GM04503 (cell line): ENCODE results near the gene SIRT6.
"Not testable (repeated sequence)": the region's sequence is repeated elsewhere in the genome, so short reads cannot be mapped to it uniquely, and the experiment has no call there.

Experiments used
- DNase-seq: peaks from one replicate; pipeline ENCODE4 v3.0.0-alpha.2; 2012; ENCODE audit warnings: low read depth

SIRT6 gene

DNA sequence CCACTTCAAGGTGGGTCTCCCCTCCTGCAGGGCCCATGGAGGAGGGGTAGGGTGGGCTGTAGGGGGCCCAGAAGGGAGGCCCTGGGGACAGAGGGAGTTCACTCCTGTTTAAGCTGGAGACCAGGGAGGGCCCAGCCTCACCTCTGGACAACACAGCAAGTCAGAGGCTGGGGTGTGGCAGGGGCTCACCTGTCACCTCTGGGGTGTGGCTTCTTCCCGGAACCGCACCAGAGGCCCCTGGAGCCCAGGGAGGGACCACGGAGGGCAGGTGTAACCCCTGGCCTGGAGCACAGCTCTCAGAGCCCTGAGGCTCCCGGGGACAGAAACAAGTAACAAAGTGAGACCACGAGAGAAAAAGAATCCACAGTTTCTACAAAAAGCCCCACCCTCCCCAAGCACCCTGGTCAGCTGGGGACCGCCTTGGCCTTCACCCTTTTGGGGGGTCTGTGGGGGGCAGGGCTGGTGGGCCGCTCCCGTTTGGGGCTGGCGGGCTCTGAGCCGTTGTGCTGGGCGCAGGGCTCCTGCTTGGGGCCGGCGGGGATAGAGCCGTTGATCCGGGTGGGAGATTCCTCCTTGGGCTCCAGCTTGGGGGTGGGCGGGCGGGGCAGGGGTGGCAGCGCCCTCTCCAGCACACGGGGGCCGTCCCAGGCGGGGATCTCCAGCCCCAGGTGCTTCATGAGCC lies 8.0 kb downstream of the SIRT6 start:
- no peak for DNase-seq

DNA sequence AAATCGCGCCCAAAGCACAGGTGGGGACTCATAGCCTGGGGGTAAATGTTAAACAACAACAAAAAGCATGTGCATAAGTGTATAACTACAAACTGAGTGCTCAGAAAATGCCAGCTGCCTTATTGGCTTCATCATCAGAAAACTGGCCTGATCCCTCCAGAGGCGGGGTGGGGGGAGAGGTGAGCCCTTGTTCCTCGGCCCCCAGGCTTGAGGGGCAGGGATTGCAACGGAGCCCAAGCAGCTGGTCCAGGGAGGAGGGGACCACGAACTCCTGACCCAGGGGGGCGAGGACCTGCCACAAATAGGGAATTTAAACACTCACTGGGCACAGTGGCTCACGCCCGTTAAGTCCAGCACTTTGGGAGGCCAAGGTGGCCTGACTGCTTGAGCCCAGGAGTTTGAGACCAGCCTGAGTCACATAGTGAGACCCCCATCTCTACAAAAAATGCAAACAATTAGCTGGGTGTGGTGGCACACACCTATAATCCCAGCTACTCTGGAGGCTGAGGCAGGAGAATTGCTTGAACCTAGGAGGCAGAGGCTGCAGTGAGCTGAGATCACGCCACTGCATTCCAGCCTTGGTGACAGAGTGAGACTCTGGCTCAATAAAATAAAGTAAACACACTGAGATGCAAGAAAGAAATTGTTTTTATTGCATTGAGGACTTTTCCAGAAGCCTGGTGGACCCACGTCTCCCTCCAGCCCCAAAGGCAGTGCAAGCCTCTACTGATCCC lies 8.7 kb downstream of the SIRT6 start:
- no peak for DNase-seq

DNA sequence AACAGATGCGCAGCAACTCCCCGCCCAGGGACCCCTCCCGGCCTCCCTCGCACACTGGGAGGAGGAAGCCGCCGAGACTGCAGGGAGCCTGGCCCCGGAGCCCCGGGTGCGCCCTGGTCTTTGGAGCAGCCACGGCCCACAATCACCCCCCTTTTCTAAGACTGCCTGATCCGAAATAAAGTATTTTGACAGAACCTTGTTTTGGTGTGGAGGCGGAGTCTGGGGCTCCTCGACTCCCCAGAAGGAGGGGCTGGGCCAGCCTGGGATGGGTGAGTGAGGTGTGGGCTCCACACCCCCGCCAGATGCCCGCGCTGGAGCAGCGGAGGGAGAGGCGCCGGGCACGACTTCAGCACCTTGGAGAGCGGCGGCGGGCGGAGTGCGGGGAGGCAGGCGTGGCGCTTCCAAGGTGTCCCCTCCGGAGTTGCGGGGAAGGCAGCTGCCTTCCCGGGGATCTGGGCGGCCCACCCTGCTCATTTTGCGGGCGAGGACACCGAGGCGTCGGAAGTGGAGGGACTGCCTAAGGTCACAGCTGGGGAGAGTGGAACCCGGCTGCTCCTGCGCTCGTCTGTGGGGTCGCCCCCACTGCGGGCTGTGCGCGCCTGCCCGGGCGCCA lies 9.4 kb downstream of the SIRT6 start:
- DNase-seq, result no peak

DNA sequence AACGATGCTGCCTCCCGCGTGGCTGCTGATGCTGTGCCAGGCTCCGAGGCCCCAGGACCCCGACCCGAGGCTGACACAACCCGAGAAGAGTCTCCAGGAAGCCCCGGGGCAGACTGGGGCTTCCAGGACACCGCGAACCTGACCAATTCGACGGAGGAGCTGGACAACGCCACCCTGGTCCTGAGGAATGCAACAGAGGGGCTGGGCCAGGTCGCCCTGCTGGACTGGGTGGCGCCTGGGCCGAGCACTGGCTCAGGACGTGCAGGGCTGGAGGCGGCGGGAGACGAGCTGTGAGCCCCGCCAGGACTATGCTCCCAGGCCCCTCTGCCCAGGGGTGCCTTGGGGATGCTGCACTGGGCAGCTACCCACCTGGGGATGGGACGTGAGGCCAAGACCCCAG lies 10.7 kb downstream of the SIRT6 start:
- no peak for DNase-seq

DNA sequence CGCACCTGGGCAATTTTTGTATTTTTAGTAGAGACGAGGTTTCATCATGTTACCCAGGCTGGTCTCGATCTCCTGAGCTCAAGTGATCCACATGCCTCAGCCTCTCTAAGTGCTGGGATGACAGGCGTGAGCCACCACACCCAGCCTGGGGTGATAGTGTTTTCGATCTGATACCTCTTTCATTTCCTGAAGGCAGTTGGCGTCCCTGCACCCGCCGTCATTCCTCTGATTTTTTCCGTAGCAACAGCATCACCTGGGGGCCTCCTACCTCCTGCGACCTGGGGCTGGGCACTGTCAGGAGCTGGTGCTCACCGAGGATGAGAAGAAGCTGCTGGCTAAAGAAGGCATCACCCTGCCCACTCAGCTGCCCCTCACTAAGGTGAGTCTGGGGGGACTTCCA lies 18.1 kb downstream of the SIRT6 start:
- DNase-seq, result no peak

DNA sequence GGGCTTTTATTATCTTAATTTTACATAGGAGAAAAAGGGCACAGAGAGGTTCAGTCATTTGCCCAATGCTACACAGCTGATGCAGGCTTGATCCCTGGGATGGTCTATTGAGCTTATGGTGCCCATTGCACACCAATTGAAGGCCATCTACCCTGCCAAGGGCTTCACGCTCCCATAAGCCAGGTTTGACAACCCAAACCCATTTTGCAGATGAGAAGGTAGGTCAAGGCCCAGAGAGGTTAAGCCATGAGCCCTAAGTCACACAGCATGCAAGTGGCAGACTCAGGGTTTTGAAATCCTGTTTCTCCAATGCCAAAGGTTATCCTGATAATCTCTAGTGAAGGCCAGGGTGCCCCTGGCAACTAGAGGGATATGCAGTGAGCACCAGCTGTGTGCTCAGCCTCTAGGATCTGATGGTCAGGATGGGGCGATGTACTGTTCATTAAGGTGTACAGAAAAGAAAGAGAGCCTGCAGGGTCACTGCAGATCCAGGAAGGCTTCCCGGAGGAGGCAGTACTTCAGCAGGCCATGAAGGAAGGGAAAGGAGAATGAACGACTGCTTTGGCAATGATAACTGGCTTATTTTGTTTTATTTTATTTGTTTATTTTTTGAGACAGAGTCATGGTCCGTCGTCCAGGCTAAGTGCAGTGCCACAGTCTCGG lies 20.8 kb downstream of the SIRT6 start:
- DNase-seq, result no peak

DNA sequence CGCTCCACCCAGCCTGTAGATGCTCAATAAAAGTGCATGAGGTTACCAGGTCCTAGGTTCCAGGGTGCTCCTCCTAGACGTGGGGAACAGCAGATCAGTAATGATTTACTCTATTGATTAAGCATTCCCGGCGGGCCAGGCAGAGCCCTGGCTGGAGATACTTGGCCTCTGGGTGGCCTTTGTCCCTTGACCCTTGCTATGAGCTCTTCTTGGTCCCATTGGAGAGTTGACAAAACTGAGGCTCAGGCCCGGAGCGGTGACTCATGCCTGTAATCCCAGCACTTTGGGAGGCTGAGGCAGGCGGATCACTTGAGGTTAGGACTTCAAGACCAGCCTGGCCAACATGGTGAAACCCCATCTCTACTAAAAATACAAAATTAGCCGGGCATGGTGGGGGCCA lies 24.4 kb downstream of the SIRT6 start:
- DNase-seq, result not testable (repeated sequence)

DNA sequence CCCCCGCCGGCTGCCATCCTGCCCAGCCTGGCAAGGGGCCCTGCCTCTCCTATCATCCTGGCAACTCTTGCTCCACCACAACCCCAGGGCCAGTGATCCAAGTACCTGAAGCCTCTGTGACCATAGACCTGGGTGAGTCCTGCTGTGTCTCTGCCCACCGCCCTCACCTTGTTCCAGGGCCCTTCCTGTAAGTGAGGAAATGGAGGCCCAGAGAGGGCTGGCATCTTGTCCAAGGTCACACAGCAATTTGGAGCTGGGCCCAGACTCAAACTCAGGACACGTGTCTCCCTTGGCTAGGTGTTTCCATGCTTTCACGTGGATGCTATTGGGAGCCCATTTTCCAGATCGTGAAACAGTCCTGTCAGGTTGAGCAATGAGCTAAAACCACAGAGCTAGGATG lies 25.2 kb downstream of the SIRT6 start:
- no peak for DNase-seq

DNA sequence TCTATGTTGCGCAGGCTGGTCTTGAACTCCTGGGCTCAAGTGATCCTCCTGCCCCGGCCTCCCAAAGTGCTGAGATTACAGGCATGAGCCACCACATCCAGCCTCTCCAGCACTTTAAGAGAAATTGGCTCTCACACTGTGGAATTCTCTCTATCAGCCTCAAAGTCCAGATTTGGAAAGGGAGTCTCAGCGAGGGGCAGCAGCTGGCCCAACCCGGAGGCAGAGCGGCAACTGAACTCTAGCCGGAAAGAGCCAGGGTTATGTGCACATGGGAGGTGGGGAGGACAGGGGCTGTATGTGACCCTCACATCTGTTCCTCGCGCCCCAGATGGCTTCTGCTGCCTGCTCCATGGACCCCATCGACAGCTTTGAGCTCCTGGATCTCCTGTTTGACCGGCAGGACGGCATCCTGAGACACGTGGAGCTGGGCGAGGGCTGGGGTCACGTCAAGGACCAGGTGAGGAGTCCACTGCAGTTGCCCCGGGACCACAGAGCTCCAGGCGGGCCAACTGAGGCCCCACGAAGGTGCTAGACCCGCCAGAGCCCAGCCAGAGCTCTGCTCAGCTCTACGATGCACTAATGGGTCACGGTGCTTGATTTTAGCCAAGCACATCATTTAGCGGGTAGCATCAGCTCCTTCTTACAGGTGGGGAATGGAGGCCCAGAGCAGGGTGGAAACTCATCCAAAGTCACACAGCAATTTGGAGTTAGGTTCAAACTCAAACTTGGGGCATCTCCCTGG lies 27.6 kb downstream of the SIRT6 start:
- DNase-seq, result no peak

DNA sequence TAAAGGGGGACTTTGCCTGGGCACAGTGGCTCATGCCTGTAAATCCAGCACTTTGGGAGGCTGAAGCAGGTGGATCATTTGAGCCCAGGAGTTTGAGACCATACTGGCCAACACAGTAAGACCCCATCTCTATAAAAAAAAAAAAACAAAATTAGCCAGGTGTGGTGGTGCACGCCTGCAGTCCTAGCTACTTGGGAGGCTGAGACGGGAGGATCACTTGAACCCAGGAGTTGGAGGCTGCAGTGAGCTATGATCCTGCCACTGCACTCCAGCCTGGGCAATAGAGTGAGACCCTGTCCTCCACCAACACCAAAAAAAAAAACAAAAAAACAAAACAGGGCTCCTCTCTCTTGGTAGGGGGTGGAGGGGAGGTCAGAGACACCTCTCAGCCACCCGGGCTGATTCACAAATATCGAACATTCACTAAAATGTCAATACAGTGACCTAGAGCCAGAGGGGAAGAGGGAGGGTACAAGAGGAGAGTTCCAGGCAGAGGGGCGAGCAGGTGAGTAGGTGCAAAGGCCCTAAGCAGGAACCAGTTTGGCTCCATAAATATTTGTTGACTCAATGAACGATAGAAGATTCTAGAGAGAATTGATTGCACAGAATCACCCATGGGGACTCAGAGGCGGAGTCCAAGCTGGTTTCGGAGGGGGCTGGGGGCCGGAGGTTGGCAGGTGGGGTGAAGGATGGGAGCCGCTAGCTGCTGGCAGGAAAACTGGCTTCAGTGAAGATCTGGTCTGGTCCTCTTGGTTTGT lies 29.9 kb downstream of the SIRT6 start:
- no peak for DNase-seq

DNA sequence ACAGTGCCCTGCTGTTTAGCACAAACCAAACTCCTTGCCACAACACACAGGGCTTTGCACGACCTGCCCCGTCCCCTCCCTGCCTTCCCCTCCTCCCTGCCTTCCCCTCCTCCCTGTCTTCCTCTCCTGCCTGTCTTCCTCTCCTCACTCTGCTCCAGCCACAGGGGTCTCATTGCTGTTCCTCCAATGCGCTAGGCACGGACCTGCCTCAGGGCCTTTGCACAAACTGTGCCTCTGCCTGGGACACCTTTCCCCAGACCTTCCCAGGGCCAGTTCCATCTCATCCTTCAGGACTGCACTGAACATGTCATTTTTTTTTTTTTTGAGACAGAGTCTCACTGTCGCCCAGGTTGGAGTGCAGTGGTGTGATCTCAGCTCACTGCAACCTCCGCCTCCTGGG lies 30.7 kb downstream of the SIRT6 start:
- no peak for DNase-seq

DNA sequence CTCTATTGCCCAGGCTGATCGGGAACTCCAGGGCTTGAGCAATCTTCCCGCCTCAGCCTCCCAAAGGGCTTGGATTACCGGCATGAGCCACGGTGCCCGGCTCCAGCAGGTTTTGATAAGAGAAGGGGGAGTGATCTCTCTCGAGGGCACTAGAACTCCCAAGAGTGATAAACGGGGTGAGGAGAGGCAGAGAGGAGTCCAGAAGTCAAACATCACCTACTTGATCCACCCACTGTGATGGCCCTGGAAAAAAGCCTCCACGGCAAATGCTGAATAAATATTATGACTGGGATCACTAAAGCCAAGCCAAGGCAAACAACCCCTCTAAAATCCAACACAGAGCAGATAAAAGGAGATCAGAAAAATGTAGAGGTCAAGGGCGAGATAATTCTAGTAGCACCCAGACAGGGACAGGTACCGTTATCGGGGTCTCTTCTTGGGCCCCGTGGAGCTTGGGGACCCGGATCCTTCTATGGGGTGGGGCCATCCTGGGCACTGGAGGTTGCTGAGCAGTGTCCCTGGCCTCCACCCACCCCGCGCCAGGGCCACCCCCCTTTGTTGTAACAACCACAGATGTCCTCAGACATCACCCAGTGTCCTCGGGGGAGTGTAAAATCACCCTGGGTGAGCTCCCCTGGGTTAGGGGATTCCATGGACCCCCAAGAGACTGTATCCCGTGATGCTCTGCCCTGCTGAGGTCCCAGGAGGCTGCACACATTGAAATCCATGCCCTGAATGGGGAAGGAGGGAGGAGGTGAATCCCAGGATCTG lies 32.7 kb downstream of the SIRT6 start:
- no peak for DNase-seq

DNA sequence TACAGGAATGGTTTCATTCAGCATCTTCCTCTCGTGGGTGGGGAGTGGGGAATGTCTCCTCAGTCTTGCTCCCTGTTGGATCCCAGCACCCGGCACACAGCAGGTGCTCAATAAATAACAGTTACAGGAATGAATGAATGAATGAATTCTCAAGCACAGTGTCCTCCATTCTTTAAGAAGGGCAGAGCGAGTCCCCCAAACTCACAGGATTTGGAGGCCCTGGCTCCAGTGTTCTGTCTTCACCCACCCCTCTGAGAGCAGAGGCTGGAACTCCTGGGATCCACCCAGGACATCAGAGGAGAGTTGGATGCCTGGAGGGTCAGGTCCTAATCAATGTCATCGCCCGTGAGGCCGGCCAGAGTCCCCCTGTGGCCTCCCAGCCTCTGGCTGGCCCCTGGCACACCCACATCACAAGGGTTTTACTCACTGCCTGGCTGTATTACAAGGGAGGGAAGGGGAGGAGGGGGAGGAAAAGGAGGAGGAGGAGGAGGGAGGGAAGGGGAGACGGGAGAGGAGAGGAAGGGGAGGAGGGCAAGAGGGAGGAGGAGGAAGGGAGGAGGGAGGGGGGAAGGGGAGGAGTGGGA lies 37.6 kb downstream of the SIRT6 start:
- DNase-seq, result no peak

DNA sequence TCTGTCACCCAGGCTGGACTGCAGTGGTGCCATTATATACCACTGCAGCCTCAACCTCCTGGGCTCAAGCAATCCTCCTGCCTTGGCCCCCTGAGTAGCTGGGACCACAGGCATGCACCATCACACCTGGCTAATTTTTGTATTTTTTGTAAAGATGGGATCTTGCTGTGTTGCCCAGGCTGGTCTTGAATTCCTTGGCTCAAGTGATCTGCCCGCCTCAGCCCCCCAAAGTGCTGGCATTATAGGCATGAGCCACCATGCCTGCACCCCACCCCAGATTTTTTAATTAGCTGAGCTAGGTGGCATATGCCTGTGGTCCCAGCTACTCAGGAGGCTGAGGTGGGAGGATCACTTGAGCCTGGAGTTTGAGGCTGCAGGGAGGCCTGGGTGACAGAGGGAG lies 39.4 kb downstream of the SIRT6 start:
- not testable (repeated sequence) for DNase-seq

DNA sequence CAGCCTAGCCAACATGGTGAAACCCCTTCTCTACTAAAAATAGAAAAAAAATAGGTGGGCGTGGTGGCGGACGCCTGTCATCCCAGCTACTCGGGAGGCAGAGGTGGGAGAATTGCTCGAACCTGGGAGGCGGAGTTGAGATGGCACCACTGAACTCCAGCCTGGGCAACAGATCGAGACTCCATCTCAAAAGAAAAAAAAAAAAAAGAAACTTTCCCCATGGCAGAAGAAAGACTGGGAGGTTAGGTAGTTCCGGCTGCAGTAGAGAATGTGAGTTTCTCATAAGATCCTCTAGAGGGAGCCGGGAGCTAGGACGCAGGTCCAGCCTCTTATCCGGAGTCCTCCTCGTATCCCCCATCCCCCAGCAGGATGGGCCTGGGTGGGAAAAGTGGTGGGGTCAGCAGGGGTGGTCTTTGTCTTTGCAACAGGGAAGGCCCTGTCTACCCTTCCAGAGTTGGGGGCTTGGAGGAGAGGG lies 42.1 kb downstream of the SIRT6 start:
- DNase-seq, result no peak

DNA sequence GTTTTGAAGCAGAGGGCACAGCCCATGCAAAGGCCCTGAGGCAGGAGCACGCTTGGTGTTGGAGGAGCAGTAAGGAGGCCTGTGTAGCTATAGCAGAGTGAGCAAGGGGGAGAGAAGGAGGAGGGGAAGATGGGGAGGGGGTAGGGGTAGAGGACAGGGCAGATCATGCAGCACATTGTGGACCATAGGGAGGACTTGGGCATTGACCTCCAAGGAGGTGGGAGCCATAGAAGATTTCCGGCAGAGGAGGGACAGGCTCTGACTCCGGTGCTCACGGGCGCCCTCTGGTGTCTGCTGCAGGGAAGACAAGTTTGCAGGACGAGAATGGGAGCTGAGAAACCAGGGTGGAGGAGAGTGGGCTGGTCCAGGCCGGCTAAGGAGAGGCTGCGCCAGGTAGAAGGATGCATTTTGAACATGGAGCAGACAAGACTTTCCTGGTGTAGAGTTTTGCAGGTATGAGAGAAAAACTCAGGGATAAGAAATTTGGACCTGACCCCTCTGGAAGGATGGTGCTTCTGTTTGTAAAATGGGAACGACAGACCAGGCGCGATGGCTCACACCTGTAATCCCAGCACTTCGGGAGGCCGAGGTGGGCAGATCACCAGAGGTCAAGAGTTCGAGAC lies 42.6 kb downstream of the SIRT6 start:
- DNase-seq, result no peak

DNA sequence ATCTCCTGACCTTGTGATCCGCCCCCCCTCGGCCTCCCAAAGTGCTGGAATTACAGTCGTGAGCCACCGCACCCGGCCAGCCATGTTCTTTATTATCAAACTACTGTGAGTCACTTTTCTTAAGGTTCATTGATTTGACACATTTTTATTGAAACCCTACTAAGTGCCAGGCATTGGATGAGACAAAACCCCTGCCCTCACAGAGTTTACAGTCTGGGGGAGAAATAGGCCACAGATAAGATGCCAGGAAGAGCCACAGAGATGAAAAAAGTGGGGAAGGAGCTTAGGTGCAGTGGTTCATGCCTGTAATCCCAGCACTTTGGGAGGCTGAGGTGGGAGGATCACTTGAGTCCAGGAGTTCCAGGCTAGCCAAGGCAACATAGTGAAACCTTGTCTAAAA lies 43.9 kb downstream of the SIRT6 start:
- DNase-seq, result no peak

DNA sequence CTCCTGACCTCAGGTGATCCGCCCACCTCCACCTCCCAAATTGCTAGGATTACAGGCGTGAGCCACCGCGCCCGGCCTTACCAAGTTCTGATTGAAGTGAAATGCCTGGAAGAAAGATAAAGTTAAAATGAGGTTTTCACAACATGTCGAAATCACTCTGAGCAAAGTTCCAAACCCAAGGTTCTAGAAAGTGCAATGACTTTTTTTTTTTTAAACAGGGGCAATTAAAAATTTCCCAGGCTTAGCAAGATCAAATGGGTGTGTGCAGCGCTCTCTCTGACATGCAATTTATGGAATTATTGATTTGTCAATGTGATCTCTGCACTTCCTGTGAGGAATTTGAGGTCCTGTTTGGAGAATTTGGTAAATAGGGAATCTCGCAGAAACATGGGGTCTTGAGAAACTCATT lies 45.7 kb downstream of the SIRT6 start:
- no peak for DNase-seq

DNA sequence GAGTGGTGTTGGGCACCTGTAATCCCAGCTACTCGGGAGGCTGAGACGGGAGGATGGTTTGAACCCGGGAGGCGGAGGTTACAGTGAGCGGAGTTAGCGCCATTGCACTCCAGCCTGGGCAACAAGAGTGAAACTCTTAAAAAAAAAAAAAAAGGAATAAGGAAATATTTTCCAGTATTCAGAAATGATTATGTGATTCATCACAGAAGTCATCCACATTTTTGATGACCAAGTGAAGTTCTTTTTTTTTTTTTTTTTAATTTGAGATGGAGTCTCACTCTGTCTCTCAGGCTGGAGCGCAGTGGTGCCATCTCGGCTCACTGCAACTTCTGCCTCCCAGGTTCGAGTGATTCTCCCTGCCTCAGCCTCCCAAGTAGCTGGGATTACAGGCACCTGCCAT lies 47.0 kb downstream of the SIRT6 start:
- DNase-seq, result not testable (repeated sequence)

DNA sequence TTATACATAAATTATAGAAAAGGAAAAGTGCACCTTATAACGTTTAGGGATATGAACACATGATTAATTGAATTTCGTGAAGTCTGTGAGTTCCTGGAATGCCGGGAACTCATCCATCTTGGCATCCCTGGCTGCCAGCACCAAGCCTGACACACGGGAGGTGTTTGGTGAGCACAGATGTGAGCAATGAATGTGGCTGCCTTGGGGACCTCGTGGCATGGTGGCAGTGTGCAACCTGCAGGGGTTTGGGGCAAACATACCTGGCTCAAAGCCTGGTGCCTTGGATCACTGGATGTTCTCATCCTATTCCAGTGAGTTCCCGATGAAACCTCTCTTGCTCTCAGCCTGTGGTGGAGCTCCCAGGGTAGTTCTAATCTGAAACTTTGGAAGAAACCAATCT lies 48.0 kb downstream of the SIRT6 start:
- no peak for DNase-seq
